WERI-Rb-1 (cell line): ENCODE data around the gene RELN.

Experiments used
- DNase-seq: peaks from one replicate; pipeline ENCODE4 v3.0.0-alpha.2; 2020
- H3K27ac ChIP-seq: fragments of 250-450 bp; sonication (Bioruptor Pico); 2 replicates; pipeline ENCODE4 v1.5.1; 2020; ENCODE audit warnings: mild to moderate bottlenecking, moderate library complexity
- H3K27me3 ChIP-seq: fragments of 250-450 bp; sonication (Bioruptor Pico); 2 replicates; pipeline ENCODE4 v1.5.1; 2021; ENCODE audit warnings: mild to moderate bottlenecking, low read depth, moderate library complexity; ENCODE audit not compliant: insufficient read depth, severe bottlenecking
- H3K36me3 ChIP-seq: fragments of 250-450 bp; sonication (Bioruptor Pico); 2 replicates; pipeline ENCODE4 v1.5.1; 2020; ENCODE audit warnings: mild to moderate bottlenecking, moderate library complexity
- H3K4me3 ChIP-seq: 2 replicates; pipeline ENCODE4 v1.5.1; 2011; ENCODE audit warnings: low read depth, mild to moderate bottlenecking, control low read depth, low read length
- H3K9me3 ChIP-seq: fragments of 250-450 bp; sonication (Bioruptor Pico); 2 replicates; pipeline ENCODE4 v1.5.1; 2021; ENCODE audit warnings: mild to moderate bottlenecking, moderate library complexity; ENCODE audit not compliant: severe bottlenecking
- CTCF ChIP-seq: IDR thresholded peaks from 2 replicates; pipeline ENCODE4 v1.5.1; 2011; ENCODE audit warnings: low read depth, mild to moderate bottlenecking, control low read depth, inconsistent platforms, low read length

Gene RELN

GRCh38 chr7:103859709-103860108 is 129.7 kb downstream of the RELN start:
- no peaks in the 10 kb centered on the region for H3K9me3 ChIP-seq
- no peak overlapping the region for H3K27ac ChIP-seq
- no peak overlapping the region for H3K4me3 ChIP-seq
- no peak for DNase-seq
- H3K27me3 ChIP-seq, result no peaks in the 10 kb centered on the region
- no peaks in the 10 kb centered on the region for H3K36me3 ChIP-seq
- TF ChIP-seq CTCF, result no peak

- H3K4me3 ChIP-seq, result no peak overlapping the region
- no peaks in the 10 kb centered on the region for H3K27me3 ChIP-seq
- DNase-seq, result peak; percentile 79
- H3K9me3 ChIP-seq, result no peaks in the 10 kb centered on the region
- H3K27ac ChIP-seq, result no peak overlapping the region
- H3K36me3 ChIP-seq, result no peaks in the 10 kb centered on the region
- TF ChIP-seq CTCF, result peak; percentile 55
Observed at GRCh38 chr7:103857435-103857834, 132.0 kb downstream of the RELN start.

DNA sequence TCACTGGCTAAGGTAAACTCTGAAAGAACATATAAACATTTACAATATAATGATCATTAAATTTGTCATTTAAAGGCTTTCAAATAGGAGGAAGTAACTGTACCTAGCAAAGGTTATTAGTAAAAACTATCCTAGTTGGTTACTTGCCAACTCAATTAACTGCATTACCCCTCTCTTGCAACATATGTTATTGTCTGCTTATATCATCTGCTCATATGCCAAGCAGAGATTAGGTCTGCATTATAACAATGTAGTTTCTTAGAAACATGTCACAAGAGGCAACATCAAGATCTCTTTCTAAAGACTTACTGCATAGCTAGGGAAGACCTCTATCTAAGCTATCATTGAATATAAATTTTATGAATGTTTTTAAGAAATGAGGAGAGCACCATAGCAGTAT is 132.5 kb downstream of the RELN start:
- H3K27ac ChIP-seq, result no peak overlapping the region
- TF ChIP-seq CTCF, result no peak
- no peaks in the 10 kb centered on the region for H3K36me3 ChIP-seq

GRCh38 chr7:103855671-103856070 is 133.8 kb downstream of the RELN start:
- H3K27ac ChIP-seq, result no peak overlapping the region
- peak; percentile 14 for DNase-seq
- TF ChIP-seq CTCF, result no peak
- no peaks in the 10 kb centered on the region for H3K9me3 ChIP-seq
- no peak overlapping the region for H3K4me3 ChIP-seq
- no peaks in the 10 kb centered on the region for H3K36me3 ChIP-seq
- H3K27me3 ChIP-seq, result no peaks in the 10 kb centered on the region

More for the DNA sequence above, 132.5 kb downstream of the RELN start:
- DNase-seq, result no peak
- no peaks in the 10 kb centered on the region for H3K9me3 ChIP-seq
- H3K4me3 ChIP-seq, result no peak overlapping the region
- H3K27me3 ChIP-seq, result no peaks in the 10 kb centered on the region

GRCh38 chr7:103854611-103855010 is 134.8 kb downstream of the RELN start:
- H3K27ac ChIP-seq, result no peak overlapping the region
- H3K36me3 ChIP-seq, result no peaks in the 10 kb centered on the region
- no peaks in the 10 kb centered on the region for H3K27me3 ChIP-seq
- DNase-seq, result no peak
- no peak for TF ChIP-seq CTCF
- no peak overlapping the region for H3K4me3 ChIP-seq
- H3K9me3 ChIP-seq, result no peaks in the 10 kb centered on the region

DNA sequence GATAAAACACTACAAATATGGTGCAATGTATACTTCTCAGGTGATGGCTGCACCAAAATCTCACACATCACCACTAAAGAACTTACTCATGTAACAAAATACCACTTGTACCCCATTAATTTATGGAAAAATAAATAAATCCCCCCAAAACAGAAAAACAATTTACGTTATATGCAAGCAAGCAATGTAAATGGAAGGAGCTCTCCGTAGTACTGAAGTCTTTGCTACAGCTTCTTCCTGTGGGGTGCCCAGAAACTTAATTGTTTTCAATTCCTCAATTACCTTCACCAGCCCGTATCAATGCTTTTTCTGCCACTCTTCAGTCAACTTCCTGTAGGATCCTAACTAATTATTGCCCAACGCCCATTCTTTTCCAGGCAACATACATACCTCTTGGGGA is 138.1 kb downstream of the RELN start:
- no peaks in the 10 kb centered on the region for H3K27me3 ChIP-seq
- no peak for TF ChIP-seq CTCF
- H3K36me3 ChIP-seq, result no peaks in the 10 kb centered on the region
- H3K27ac ChIP-seq, result no peak overlapping the region
- no peak overlapping the region for H3K4me3 ChIP-seq
- H3K9me3 ChIP-seq, result no peaks in the 10 kb centered on the region
- no peak for DNase-seq
